ENCODE results near the gene HOXD9. TPM values are rescaled to one million over a fixed set of nuclear protein-coding genes. Genes with fewer than 3 reads are reported as not detected.

HOXD9 gene
- total and polyA plus RNA-seq, 2 donors (not counting 3 experiments of a cell fraction or from before 2014, with no cell fraction given): 1.9 to 3.5 TPM

DNA sequence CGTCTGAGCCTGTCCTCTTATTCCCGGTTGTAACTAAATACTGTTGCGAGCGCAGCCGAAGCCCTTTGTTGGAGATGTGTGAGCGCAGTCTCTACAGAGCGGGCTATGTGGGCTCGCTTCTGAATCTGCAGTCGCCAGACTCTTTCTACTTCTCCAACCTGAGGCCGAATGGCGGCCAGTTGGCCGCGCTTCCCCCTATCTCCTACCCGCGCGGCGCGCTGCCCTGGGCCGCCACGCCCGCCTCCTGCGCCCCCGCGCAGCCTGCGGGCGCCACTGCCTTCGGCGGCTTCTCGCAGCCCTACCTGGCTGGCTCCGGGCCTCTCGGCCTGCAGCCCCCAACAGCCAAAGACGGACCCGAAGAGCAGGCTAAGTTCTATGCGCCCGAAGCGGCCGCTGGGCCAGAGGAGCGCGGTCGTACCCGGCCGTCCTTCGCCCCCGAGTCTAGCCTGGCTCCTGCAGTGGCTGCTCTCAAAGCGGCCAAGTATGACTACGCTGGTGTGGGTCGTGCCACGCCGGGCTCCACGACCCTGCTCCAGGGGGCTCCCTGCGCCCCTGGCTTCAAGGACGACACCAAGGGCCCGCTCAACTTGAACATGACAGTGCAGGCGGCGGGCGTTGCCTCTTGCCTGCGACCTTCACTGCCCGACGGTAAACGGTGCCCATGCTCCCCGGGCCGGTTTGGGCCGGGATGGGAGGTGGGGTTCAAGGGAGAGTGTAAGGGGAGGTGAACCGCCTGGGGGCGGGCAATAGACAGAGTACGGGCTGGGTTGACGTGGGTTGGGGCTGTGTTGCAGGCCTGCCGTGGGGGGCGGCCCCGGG lies 22.6 kb upstream of the HOXD9 start, which contains the start of gene HOXD12:
Gene HOXD12, plus strand, starts transcription at position 68 of the 819 bp plus-strand sequence. Its CDS starts 7 bp downstream, at position 75.
- Histone ChIP-seq H3K9ac (replicated peaks; ENCODE audit: extremely low read depth, insufficient read depth, low read length) (no peak within 1 kb of the TSS), H2AFZ (ENCODE audit: low read depth, low read length) (no peak within 1 kb of the TSS), H3K4me2 (ENCODE audit: insufficient read depth, low read length) (no peak within 1 kb of the TSS), H3K27ac (ENCODE audit: insufficient read depth, low read depth, low read length) (no peak within 1 kb of the TSS), H3K9me3 (replicated peaks; ENCODE audit: control insufficient read depth, insufficient read depth, low read length) (no peaks in the 10 kb centered on the region), H3K4me1 (ENCODE audit: control insufficient read depth, extremely low read depth, insufficient read depth, low read length) (peaks cover 5% of the 10 kb centered on the region), H3K79me2 (ENCODE audit: control insufficient read depth, insufficient read depth, low read length) (no peaks in the 10 kb centered on the region), H3K27me3 (ENCODE audit: control insufficient read depth in 2 of 2, insufficient read depth in 2 of 2, low read length in 2 of 2) (peaks cover 94 to 99% of the 10 kb centered on the region in 2 experiments), H3K4me3 (replicated peaks in 1 of 3; ENCODE audit: insufficient read depth in 1 of 3, low read depth in 1 of 3, low read length in 3 of 3) (no peak within 1 kb of the TSS), H3K36me3 (ENCODE audit: control insufficient read depth in 2 of 2, extremely low read depth in 1 of 2, insufficient read depth in 2 of 2, low read length in 2 of 2) (no peaks in the 10 kb centered on the region), H3K9me1 (replicated peaks; ENCODE audit: control insufficient read depth, extremely low read depth, insufficient read depth, low read length) (no peaks in the 10 kb centered on the region), H4K20me1 (replicated peaks; ENCODE audit: control insufficient read depth, extremely low read depth, insufficient read depth, low read length) (peaks cover 3% of the 10 kb centered on the region)
- DNase-seq (ENCODE audit: low read depth, low spot score) (no peak), FAIRE-seq (peak; percentile 18)
- dilution Hi-C loops (cut with MboI; ENCODE audit: extremely low pct_ligation_motif_present, low sequenced_read_pairs) (no loop called here), intact Hi-C loops (cut with micrococcal nuclease) (loop anchor here (5.0 kb wide), 2 partner anchors 788 to 1398 kb away; no protein-coding TSS in a partner anchor)
- ChIA-PET POLR2A (no interaction called here), CTCF (no interaction called here)
- TF ChIP-seq POLR2AphosphoS5 (IDR thresholded peaks at IDR 0.05; ENCODE audit: insufficient read depth, low read depth, low read length) (no peak), MAX (IDR thresholded peaks at IDR 0.05; ENCODE audit: insufficient read depth, insufficient read length) (no peak), POLR2A (IDR thresholded peaks at IDR 0.05; ENCODE audit: low read depth, low read length) (no peak), MYC (IDR thresholded peaks at IDR 0.05; ENCODE audit: low read depth, low read length) (no peak), CTCF (IDR thresholded peaks at IDR 0.05; ENCODE audit: extremely low read depth in 1 of 2, insufficient read depth in 1 of 2, low read depth in 1 of 2, low read length in 2 of 2) (no peak), EZH2 (IDR thresholded peaks at IDR 0.05; ENCODE audit: borderline replicate concordance, low read depth, low read length, severe bottlenecking) (peak; percentile 88), JUN (IDR thresholded peaks at IDR 0.05; ENCODE audit: borderline replicate concordance, insufficient read depth, insufficient read length, low read depth) (no peak)
- BruUV-seq (replicated peaks): no TSS peak

All from endothelial cell of umbilical vein (primary cell).